WTC11 (cell line): Measurements from ENCODE around the gene ERC2.

Source experiments
- ATF1 ChIP-seq: sonication (generic); formaldehyde crosslinking; IDR thresholded peaks from 2 replicates; pipeline ENCODE4 v1.8.1; 2023; ENCODE audit warnings: mild to moderate bottlenecking, moderate library complexity, missing genetic modification reagents
- ATF2 ChIP-seq: sonication (generic); formaldehyde crosslinking; IDR thresholded peaks from 2 replicates; pipeline ENCODE4 v1.8.1; 2022; ENCODE audit warnings: low read depth, missing genetic modification reagents, borderline replicate concordance
- CREB1 ChIP-seq: sonication (generic); formaldehyde crosslinking; IDR thresholded peaks from 2 replicates; pipeline ENCODE4 v1.8.0; 2023; ENCODE audit warnings: mild to moderate bottlenecking, missing genetic modification reagents
- CREM ChIP-seq: sonication (generic); formaldehyde crosslinking; IDR thresholded peaks from 2 replicates; pipeline ENCODE4 v1.8.1; 2022; ENCODE audit warnings: mild to moderate bottlenecking, missing genetic modification reagents, moderate library complexity
- CTCF ChIP-seq: fragments of 200-600 bp; IDR thresholded peaks from 2 replicates; pipeline ENCODE4 v1.8.0; 2022; ENCODE audit warnings: antibody characterized with exemption
- ETV6 ChIP-seq: sonication (generic); formaldehyde crosslinking; IDR thresholded peaks from 2 replicates; pipeline ENCODE4 v1.8.1; 2022; ENCODE audit warnings: mild to moderate bottlenecking, missing genetic modification reagents
- HMGXB4 ChIP-seq: sonication (generic); formaldehyde crosslinking; IDR thresholded peaks from 2 replicates; pipeline ENCODE4 v1.8.1; 2023; ENCODE audit warnings: mild to moderate bottlenecking, moderate library complexity, missing genetic modification reagents
- JUN ChIP-seq: sonication (generic); formaldehyde crosslinking; IDR thresholded peaks from 2 replicates; pipeline ENCODE4 v1.8.0; 2023; ENCODE audit warnings: mild to moderate bottlenecking, missing genetic modification reagents
- NR3C1 ChIP-seq: sonication (generic); formaldehyde crosslinking; conservative IDR thresholded peaks from 2 replicates; pipeline ENCODE4 v1.8.1; 2023; ENCODE audit warnings: low read depth, mild to moderate bottlenecking, missing genetic modification reagents
- STAT6 ChIP-seq: sonication (generic); formaldehyde crosslinking; conservative IDR thresholded peaks from 2 replicates; pipeline ENCODE4 v1.8.1; 2023; ENCODE audit warnings: mild to moderate bottlenecking, low read depth, missing genetic modification reagents, moderate library complexity
- TP53 ChIP-seq: sonication (generic); formaldehyde crosslinking; IDR thresholded peaks from 2 replicates; pipeline ENCODE4 v1.8.1; 2023; ENCODE audit warnings: mild to moderate bottlenecking, missing genetic modification reagents
- USF2 ChIP-seq: sonication (generic); formaldehyde crosslinking; IDR thresholded peaks from 2 replicates; pipeline ENCODE4 v1.8.1; 2023; ENCODE audit warnings: mild to moderate bottlenecking, missing genetic modification reagents, moderate library complexity
- ZBTB21 ChIP-seq: sonication (generic); formaldehyde crosslinking; IDR thresholded peaks from 2 replicates; pipeline ENCODE4 v1.8.1; 2023; ENCODE audit warnings: mild to moderate bottlenecking, missing genetic modification reagents, borderline replicate concordance

- no peak for TF ChIP-seq CTCF
- TF ChIP-seq CREB1 (CRISPR knock-in tag): no peak
- no peak for TF ChIP-seq NR3C1 (CRISPR knock-in tag)
- TF ChIP-seq USF2 (CRISPR knock-in tag): no peak
- TF ChIP-seq ATF2 (CRISPR knock-in tag): no peak
- TF ChIP-seq ETV6 (CRISPR knock-in tag): no peak
- no peak for TF ChIP-seq ZBTB21 (CRISPR knock-in tag)
- no peak for TF ChIP-seq JUN (CRISPR knock-in tag)
- TF ChIP-seq ATF1 (CRISPR knock-in tag): no peak
- no peak for TF ChIP-seq TP53 (CRISPR knock-in tag)
- TF ChIP-seq STAT6 (CRISPR knock-in tag): no peak
- no peak for TF ChIP-seq HMGXB4 (CRISPR knock-in tag)
- no peak for TF ChIP-seq CREM (CRISPR knock-in tag)
Measured at GRCh38 chr3:56173601-56174000, 294.7 kb downstream of the ERC2 start.
